Liver (tissue), 9 donors: ENCODE data around the gene MTHFS. TPM values are rescaled to one million over a fixed set of nuclear protein-coding genes. Genes with fewer than 3 reads are reported as not detected.
"Not testable (repeated sequence)": the region's sequence is repeated elsewhere in the genome, so short reads cannot be mapped to it uniquely, and the experiment has no call there.

Source experiments
- DNase-seq: peaks from one replicate; pipeline ENCODE4 v3.0.0-alpha.2; 2017; ENCODE audit warnings: low spot score
- H3K27ac ChIP-seq, 2 donors: one replicate each; pipeline ENCODE4 v1.7.0; 2013; ENCODE audit warnings: inconsistent platforms in 2 of 2, low read length in 2 of 2, control low read depth in 1 of 2, low read depth in 1 of 2, mild to moderate bottlenecking in 1 of 2
- H3K27me3 ChIP-seq, 4 donors: one replicate each; pipeline versions ENCODE4 v1.6.1 to v1.7.0; 2013; ENCODE audit warnings: low read length in 3 of 4, inconsistent platforms in 1 of 4, mild to moderate bottlenecking in 1 of 4, moderate library complexity in 1 of 4; ENCODE audit not compliant: control insufficient read depth in 4 of 4, insufficient read depth in 4 of 4
- H3K36me3 ChIP-seq, 4 donors: one replicate each; pipeline versions ENCODE4 v1.6.1 to v1.7.0; 2013; ENCODE audit warnings: low read length in 3 of 4, mild to moderate bottlenecking in 3 of 4, low read depth in 1 of 4, moderate library complexity in 1 of 4; ENCODE audit not compliant: control insufficient read depth in 4 of 4, insufficient read depth in 3 of 4
- H3K4me1 ChIP-seq, 4 donors: one replicate each; pipeline versions ENCODE4 v1.6.1 to v1.7.0; 2013; ENCODE audit warnings: low read length in 3 of 4, mild to moderate bottlenecking in 3 of 4, moderate library complexity in 1 of 4; ENCODE audit not compliant: control insufficient read depth in 4 of 4, insufficient read depth in 4 of 4
- H3K4me3 ChIP-seq, 3 donors: one replicate each; pipeline versions ENCODE4 v1.6.1 to v1.7.0; 2013; ENCODE audit warnings: low read length in 3 of 3, control low read depth in 1 of 3, low read depth in 1 of 3, mild to moderate bottlenecking in 1 of 3
- H3K9ac ChIP-seq, 2 donors: one replicate each; pipeline ENCODE4 v1.7.0; 2013; ENCODE audit warnings: low read length in 2 of 2, mild to moderate bottlenecking in 2 of 2, moderate library complexity in 2 of 2, control low read depth in 1 of 2, low read depth in 1 of 2
- H3K9me3 ChIP-seq, 4 donors: one replicate each; pipeline versions ENCODE4 v1.6.1 to v1.7.0; 2013; ENCODE audit warnings: low read length in 3 of 4; ENCODE audit not compliant: control insufficient read depth in 4 of 4
- EGR1 ChIP-seq, 2 donors: IDR thresholded peaks; 2 replicates each; pipeline ENCODE4 v1.6.1; 2016 to 2018; ENCODE audit warnings: antibody characterized with exemption in 2 of 2, low read depth in 2 of 2
- FOXA1 ChIP-seq: IDR thresholded peaks from 2 replicates; pipeline ENCODE4 v1.6.1; 2016; ENCODE audit warnings: antibody characterized with exemption
- GABPA ChIP-seq, 2 donors: IDR thresholded peaks in 1 of 2; conservative IDR thresholded peaks in 1 of 2; 2 replicates each; pipeline ENCODE4 v1.6.1; 2016; ENCODE audit warnings: antibody characterized with exemption in 2 of 2, mild to moderate bottlenecking in 1 of 2, moderate library complexity in 1 of 2
- HNF4A ChIP-seq, 2 donors: conservative IDR thresholded peaks; 2 replicates each; pipeline ENCODE4 v1.6.1; 2016; ENCODE audit warnings: antibody characterized with exemption in 2 of 2, mild to moderate bottlenecking in 2 of 2
- HNF4G ChIP-seq: IDR thresholded peaks from 2 replicates; pipeline ENCODE4 v1.6.1; 2016; ENCODE audit warnings: antibody characterized with exemption
- JUND ChIP-seq, 2 donors: IDR thresholded peaks; 2 replicates each; pipeline ENCODE4 v1.6.1; 2016; ENCODE audit warnings: antibody characterized with exemption in 2 of 2
- MAX ChIP-seq: IDR thresholded peaks from 2 replicates; pipeline ENCODE4 v1.6.1; 2016; ENCODE audit warnings: antibody characterized with exemption
- NR2F2 ChIP-seq: IDR thresholded peaks from 2 replicates; pipeline ENCODE4 v1.6.1; 2016; ENCODE audit warnings: antibody characterized with exemption
- RXRA ChIP-seq, 2 donors: IDR thresholded peaks; 2 replicates each; pipeline ENCODE4 v1.6.1; 2017 to 2018; ENCODE audit warnings: antibody characterized with exemption in 2 of 2, mild to moderate bottlenecking in 1 of 2
- SP1 ChIP-seq: IDR thresholded peaks from 2 replicates; pipeline ENCODE4 v1.6.1; 2018; ENCODE audit warnings: antibody characterized with exemption, mild to moderate bottlenecking
- TAF1 ChIP-seq: conservative IDR thresholded peaks from 2 replicates; pipeline ENCODE4 v1.6.1; 2016; ENCODE audit warnings: antibody characterized with exemption, mild to moderate bottlenecking
- YY1 ChIP-seq: IDR thresholded peaks from 2 replicates; pipeline ENCODE4 v1.6.1; 2016; ENCODE audit warnings: antibody characterized with exemption, mild to moderate bottlenecking
- ZBTB33 ChIP-seq: IDR thresholded peaks from 2 replicates; pipeline ENCODE4 v1.6.1; 2016; ENCODE audit warnings: antibody characterized with exemption
- WGBS: extraction: QIAGEN DNeasy Blood & Tissue Kit; methylation state at CpG from one replicate; pipeline ENCODE4 v1.1.7; 2013; 5-methylcytosine and 5-hydroxymethylcytosine counted together
- polyA plus RNA-seq, 2 donors: library from polyadenylated mRNA; stranded (reverse) in 1 of 2; unstranded in 1 of 2; fragments of 200-250 nt in 1 of 2; fragments of >200 nt in 1 of 2; fragmentation: Nextera tagmentation in 1 of 2; extraction: Ambion mirVana in 1 of 2; gene quantifications; one replicate each; pipeline versions ENCODE4 v1.2.1 to v1.2.3, GENCODE V29; 2013 to 2015
- total RNA-seq, 2 donors: library from RNA; depleted of rRNA; stranded (reverse); fragments of >200 nt; gene quantifications; one replicate each; pipeline ENCODE4 v1.2.3, GENCODE V29; 2014
- TF ChIP-seq, protein P1 (sequence below): fragments of 150-350 bp; IDR thresholded peaks from 2 replicates; pipeline ENCODE4 v1.5.1; 2017; ENCODE audit warnings: improper control_type of control experiment, low read depth, low read length; ENCODE audit not compliant: missing input control
- TF ChIP-seq, protein P2 (sequence below): IDR thresholded peaks from 2 replicates; pipeline ENCODE4 v1.6.1; 2016; ENCODE audit warnings: antibody characterized with exemption, mild to moderate bottlenecking
- TF ChIP-seq, protein P3 (sequence below): IDR thresholded peaks from 2 replicates; pipeline ENCODE4 v1.6.1; 2016; ENCODE audit warnings: antibody characterized with exemption
- donor health status: healthy.
- donor health status: healthy.
- donor health status: healthy.
- donor health status: healthy.
- donor health status: healthy.

The MTHFS gene
- total and polyA plus RNA-seq, 4 donors: 40.9 to 338 (median 157) TPM

- Histone ChIP-seq H3K4me1 (no peaks in the 10 kb centered on the region), H3K9ac (no peak overlapping the region), H3K4me3 (no peak overlapping the region), H3K27me3 (no peaks in the 10 kb centered on the region), H3K27ac (no peak overlapping the region), H3K36me3 (no peaks in the 10 kb centered on the region), H3K9me3 (no peaks in the 10 kb centered on the region)
- DNase-seq: no peak
- TF ChIP-seq EGR1 (IDR thresholded peaks at IDR 0.05; ENCODE audit: low read depth in 2 of 2) (no peak), GABPA (IDR thresholded peaks at IDR 0.05 in 1 of 2, conservative IDR thresholded peaks at IDR 0.05 in 1 of 2) (no peak), MAX (no peak), YY1 (no peak), HNF4G (no peak), NR2F2 (no peak)
- TF ChIP-seq, protein P1, sequence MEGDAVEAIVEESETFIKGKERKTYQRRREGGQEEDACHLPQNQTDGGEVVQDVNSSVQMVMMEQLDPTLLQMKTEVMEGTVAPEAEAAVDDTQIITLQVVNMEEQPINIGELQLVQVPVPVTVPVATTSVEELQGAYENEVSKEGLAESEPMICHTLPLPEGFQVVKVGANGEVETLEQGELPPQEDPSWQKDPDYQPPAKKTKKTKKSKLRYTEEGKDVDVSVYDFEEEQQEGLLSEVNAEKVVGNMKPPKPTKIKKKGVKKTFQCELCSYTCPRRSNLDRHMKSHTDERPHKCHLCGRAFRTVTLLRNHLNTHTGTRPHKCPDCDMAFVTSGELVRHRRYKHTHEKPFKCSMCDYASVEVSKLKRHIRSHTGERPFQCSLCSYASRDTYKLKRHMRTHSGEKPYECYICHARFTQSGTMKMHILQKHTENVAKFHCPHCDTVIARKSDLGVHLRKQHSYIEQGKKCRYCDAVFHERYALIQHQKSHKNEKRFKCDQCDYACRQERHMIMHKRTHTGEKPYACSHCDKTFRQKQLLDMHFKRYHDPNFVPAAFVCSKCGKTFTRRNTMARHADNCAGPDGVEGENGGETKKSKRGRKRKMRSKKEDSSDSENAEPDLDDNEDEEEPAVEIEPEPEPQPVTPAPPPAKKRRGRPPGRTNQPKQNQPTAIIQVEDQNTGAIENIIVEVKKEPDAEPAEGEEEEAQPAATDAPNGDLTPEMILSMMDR: no peak
- 79% methylated on average over 1 of the region's 1 CpG for WGBS
Measured at GRCh38 chr15:79938143-79938542, 41.3 kb upstream of the MTHFS start.

DNA sequence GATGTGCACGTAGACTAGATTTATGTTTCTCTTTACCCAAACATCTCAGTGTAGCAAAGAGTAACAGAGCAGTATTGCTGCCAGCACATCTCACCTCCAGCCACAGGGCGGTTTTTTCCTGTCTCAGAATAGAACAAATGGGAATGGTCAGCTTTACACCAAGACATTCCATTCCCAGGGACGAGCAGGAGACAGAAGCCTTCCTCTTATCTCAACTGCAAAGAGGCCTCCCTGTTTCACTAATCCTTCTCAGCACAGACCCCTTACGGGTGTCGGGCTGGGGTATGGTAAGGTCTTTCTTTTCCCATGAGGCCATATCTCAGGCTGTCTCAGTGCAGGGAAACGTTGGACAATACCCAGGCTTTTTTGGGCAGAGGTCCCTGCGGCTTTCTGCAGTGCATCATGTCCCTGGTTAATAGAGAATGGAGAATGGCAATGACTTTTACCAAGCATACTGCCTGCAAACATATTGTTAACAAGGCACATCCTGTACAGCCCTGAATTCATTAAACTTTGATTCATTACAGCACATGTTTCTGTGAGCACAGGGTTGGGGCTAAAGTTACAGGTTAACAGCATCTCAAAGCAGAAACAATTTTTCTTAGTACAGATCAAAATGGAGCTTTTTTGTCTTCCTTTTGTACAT, 38.9 kb upstream of the MTHFS start:
- 77% methylated on average over 7 of the region's 7 CpGs for whole genome bisulfite sequencing

GRCh38 chr15:79933231-79933630, 36.4 kb upstream of the MTHFS start:
- TF ChIP-seq FOXA1 (no peak), HNF4A (conservative IDR thresholded peaks at IDR 0.05) (no peak), JUND (IDR thresholded peaks at IDR 0.05) (no peak), NR2F2 (no peak), YY1 (no peak), TAF1 (no peak), HNF4G (no peak), ZBTB33 (no peak), EGR1 (IDR thresholded peaks at IDR 0.05; ENCODE audit: low read depth in 2 of 2) (no peak), RXRA (IDR thresholded peaks at IDR 0.05) (no peak), MAX (no peak), SP1 (no peak)
- TF ChIP-seq, protein P2, sequence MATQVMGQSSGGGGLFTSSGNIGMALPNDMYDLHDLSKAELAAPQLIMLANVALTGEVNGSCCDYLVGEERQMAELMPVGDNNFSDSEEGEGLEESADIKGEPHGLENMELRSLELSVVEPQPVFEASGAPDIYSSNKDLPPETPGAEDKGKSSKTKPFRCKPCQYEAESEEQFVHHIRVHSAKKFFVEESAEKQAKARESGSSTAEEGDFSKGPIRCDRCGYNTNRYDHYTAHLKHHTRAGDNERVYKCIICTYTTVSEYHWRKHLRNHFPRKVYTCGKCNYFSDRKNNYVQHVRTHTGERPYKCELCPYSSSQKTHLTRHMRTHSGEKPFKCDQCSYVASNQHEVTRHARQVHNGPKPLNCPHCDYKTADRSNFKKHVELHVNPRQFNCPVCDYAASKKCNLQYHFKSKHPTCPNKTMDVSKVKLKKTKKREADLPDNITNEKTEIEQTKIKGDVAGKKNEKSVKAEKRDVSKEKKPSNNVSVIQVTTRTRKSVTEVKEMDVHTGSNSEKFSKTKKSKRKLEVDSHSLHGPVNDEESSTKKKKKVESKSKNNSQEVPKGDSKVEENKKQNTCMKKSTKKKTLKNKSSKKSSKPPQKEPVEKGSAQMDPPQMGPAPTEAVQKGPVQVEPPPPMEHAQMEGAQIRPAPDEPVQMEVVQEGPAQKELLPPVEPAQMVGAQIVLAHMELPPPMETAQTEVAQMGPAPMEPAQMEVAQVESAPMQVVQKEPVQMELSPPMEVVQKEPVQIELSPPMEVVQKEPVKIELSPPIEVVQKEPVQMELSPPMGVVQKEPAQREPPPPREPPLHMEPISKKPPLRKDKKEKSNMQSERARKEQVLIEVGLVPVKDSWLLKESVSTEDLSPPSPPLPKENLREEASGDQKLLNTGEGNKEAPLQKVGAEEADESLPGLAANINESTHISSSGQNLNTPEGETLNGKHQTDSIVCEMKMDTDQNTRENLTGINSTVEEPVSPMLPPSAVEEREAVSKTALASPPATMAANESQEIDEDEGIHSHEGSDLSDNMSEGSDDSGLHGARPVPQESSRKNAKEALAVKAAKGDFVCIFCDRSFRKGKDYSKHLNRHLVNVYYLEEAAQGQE: no peak
- TF ChIP-seq, protein P3, sequence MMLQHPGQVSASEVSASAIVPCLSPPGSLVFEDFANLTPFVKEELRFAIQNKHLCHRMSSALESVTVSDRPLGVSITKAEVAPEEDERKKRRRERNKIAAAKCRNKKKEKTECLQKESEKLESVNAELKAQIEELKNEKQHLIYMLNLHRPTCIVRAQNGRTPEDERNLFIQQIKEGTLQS: no peak
- no peak overlapping the region for H3K27ac ChIP-seq
- H3K4me1 ChIP-seq: no peaks in the 10 kb centered on the region
- no peak overlapping the region for H3K4me3 ChIP-seq
- no peaks in the 10 kb centered on the region for H3K36me3 ChIP-seq
- H3K9ac ChIP-seq: no peak overlapping the region
- H3K27me3 ChIP-seq: no peaks in the 10 kb centered on the region
- no peak for DNase-seq
- 79% methylated on average over 3 of the region's 3 CpGs for WGBS
- no peaks in the 10 kb centered on the region for H3K9me3 ChIP-seq

More for the DNA sequence above, 38.9 kb upstream of the MTHFS start:
- H3K4me3 ChIP-seq, H3K27ac ChIP-seq, DNase-seq, H3K4me1 ChIP-seq, H3K27me3 ChIP-seq, H3K9me3 ChIP-seq, H3K9ac ChIP-seq, H3K36me3 ChIP-seq: not testable (repeated sequence)
